ENCODE measurements around the gene EEA1. TPM values are rescaled to one million over a fixed set of nuclear protein-coding genes. Genes with fewer than 3 reads are reported as not detected.

EEA1 gene
- total and polyA plus RNA-seq, 10 of the 15 experiments (the other 5 are each of a cell fraction or from before 2014, with no cell fraction given) = 5.5 to 40.3 (median 13.5) TPM

- 67% methylated on average over 5 of the region's 5 CpGs for WGBS (ENCODE audit: insufficient coverage, insufficient replicate concordance, low lambda C conversion rate, missing lambda C conversion rate)
- H3K4me1 ChIP-seq (ENCODE audit: control insufficient read depth, insufficient read depth, low read length) = no peaks in the 10 kb centered on the region; the same call in 1 of the 2 replicates
- no peak for DNase-seq (ENCODE audit: low read depth, low spot score)
- no peaks in the 10 kb centered on the region for H3K79me2 ChIP-seq (ENCODE audit: control insufficient read depth, insufficient read depth, low read length)
- H3K4me3 ChIP-seq = no peak overlapping the region
- no peak for FAIRE-seq
- no TSS peak for BruUV-seq (replicated peaks)
- TF ChIP-seq NFYB (IDR thresholded peaks at IDR 0.05; ENCODE audit: insufficient read depth, low read depth, low read length) = no peak
- TF ChIP-seq ZNF687 (IDR thresholded peaks at IDR 0.05) = 0 out of 2 replicates have a peak, but pooled peaks have one; percentile 30
- ChIA-PET RAD21 (ENCODE audit: unreplicated experiment) (no interaction called here), POLR2A (no interaction called here), SMC1A (ENCODE audit: uncharacterized antibody, unreplicated experiment) (interaction anchor here (1.2 to 2.2 kb wide), 2 partner anchors 12 to 19 kb away, joined by 4 to 6 read pairs; no protein-coding TSS in a partner anchor), CTCF (interaction anchor here (0.6 kb wide), 1 partner anchor 167 kb away, joined by 4 read pairs; no protein-coding TSS in a partner anchor)
- H3K27ac ChIP-seq (ENCODE audit: control insufficient read depth, insufficient read depth) = no peak overlapping the region
- no peaks in the 10 kb centered on the region for H3K27me3 ChIP-seq (replicated peaks in 1 of 2; ENCODE audit: control insufficient read depth in 2 of 2, insufficient read depth in 2 of 2, low read length in 1 of 2)
- in situ Hi-C loops (cut with MboI) (no loop called here), intact Hi-C loops (cut with micrococcal nuclease; ENCODE audit: unreplicated experiment) (no loop called here)
- H3K4me2 ChIP-seq (ENCODE audit: control insufficient read depth, insufficient read depth) = no peak overlapping the region
- H4K20me1 ChIP-seq (ENCODE audit: control insufficient read depth, insufficient read depth) = no peaks in the 10 kb centered on the region
- no peak overlapping the region; the same call in 1 of the 2 replicates for H2AFZ ChIP-seq (ENCODE audit: control insufficient read depth, low read depth, low read length)
- H3K9me3 ChIP-seq (replicated peaks; ENCODE audit: control insufficient read depth, insufficient read depth, low read length) = no peaks in the 10 kb centered on the region
- no peaks in the 10 kb centered on the region for H3K36me3 ChIP-seq (ENCODE audit: control insufficient read depth in 2 of 2, insufficient read depth in 2 of 2, low read length in 1 of 2)
- ATAC-seq = no peak; the same call in 2 of the 3 replicates
- H3K9ac ChIP-seq (ENCODE audit: control insufficient read depth, insufficient read depth, low read length) = no peak overlapping the region
Measured at GRCh38 chr12:92757597-92758121, 171.4 kb downstream of the EEA1 start.
